WERI-Rb-1 (cell line): Measurements from ENCODE around the gene TREH.
A peak's percentile ranks its signal among the peaks of the same experiment; 100 is the strongest.

Experiments
- DNase-seq: peaks from one replicate; pipeline ENCODE4 v3.0.0-alpha.2; 2020
- H3K27ac ChIP-seq: fragments of 250-450 bp; sonication (Bioruptor Pico); 2 replicates; pipeline ENCODE4 v1.5.1; 2020; ENCODE audit warnings: mild to moderate bottlenecking, moderate library complexity
- H3K27me3 ChIP-seq: fragments of 250-450 bp; sonication (Bioruptor Pico); 2 replicates; pipeline ENCODE4 v1.5.1; 2021; ENCODE audit warnings: mild to moderate bottlenecking, low read depth, moderate library complexity; ENCODE audit not compliant: insufficient read depth, severe bottlenecking
- H3K36me3 ChIP-seq: fragments of 250-450 bp; sonication (Bioruptor Pico); 2 replicates; pipeline ENCODE4 v1.5.1; 2020; ENCODE audit warnings: mild to moderate bottlenecking, moderate library complexity
- H3K4me3 ChIP-seq: 2 replicates; pipeline ENCODE4 v1.5.1; 2011; ENCODE audit warnings: low read depth, mild to moderate bottlenecking, control low read depth, low read length
- H3K9me3 ChIP-seq: fragments of 250-450 bp; sonication (Bioruptor Pico); 2 replicates; pipeline ENCODE4 v1.5.1; 2021; ENCODE audit warnings: mild to moderate bottlenecking, moderate library complexity; ENCODE audit not compliant: severe bottlenecking
- TF ChIP-seq, protein P1 (sequence below): IDR thresholded peaks from 2 replicates; pipeline ENCODE4 v1.5.1; 2011; ENCODE audit warnings: low read depth, mild to moderate bottlenecking, control low read depth, inconsistent platforms, low read length

TREH gene

DNA sequence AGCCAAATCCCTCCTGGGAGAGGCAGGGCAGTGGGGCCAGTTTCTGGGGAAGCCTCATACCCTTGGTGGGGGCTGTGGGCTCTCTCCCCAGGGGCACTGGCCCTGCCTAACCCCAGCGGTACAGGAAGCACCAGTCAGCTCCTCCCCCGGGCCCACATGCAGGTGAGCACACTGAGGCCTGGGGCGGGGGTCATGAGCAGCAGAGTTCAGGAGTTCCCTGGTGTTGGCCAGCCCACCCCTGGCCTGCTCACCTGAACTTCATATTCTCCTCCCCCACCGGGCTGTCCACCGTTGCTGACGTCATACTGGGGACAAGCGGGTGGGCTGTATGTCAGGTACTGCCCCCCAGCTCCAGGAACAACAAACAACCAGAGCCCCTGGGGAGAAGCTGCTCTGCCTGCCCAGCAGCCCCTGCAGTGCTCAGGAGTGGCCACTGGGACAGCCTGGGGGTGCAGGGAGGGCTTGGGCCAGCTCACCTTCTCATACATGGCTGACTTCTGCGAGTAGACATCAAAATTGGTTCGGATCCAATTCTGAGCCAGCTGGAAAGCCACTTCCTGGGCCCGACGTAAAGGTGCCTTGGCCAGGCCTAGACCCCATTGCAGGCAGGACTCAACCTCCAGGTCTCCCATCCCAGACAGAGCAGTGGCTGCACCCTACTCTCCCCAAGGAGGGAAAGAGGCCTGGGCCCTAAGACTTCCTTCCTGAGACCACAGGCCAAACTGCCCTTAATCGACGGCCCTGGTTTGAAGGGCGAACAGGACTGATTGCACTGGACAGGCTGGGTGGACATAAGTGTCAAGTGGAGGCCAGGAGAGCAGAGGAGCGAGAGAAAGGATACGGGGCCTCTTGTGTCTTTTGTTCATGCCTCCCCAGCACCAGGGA, 20.8 kb downstream of the TREH start:
- TF ChIP-seq, protein P1, sequence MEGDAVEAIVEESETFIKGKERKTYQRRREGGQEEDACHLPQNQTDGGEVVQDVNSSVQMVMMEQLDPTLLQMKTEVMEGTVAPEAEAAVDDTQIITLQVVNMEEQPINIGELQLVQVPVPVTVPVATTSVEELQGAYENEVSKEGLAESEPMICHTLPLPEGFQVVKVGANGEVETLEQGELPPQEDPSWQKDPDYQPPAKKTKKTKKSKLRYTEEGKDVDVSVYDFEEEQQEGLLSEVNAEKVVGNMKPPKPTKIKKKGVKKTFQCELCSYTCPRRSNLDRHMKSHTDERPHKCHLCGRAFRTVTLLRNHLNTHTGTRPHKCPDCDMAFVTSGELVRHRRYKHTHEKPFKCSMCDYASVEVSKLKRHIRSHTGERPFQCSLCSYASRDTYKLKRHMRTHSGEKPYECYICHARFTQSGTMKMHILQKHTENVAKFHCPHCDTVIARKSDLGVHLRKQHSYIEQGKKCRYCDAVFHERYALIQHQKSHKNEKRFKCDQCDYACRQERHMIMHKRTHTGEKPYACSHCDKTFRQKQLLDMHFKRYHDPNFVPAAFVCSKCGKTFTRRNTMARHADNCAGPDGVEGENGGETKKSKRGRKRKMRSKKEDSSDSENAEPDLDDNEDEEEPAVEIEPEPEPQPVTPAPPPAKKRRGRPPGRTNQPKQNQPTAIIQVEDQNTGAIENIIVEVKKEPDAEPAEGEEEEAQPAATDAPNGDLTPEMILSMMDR = peak; percentile 33; the same call in 1 of the 2 replicates
- Histone ChIP-seq H3K9me3 (no peaks in the 10 kb centered on the region), H3K4me3 (no peak overlapping the region), H3K36me3 (no peaks in the 10 kb centered on the region; the same call in 1 of the 2 replicates), H3K27ac (peak overlapping the region; percentile 13; the same call in 1 of the 2 replicates), H3K27me3 (no peaks in the 10 kb centered on the region)
- DNase-seq = no peak

- Histone ChIP-seq H3K4me3 (no peak overlapping the region), H3K27me3 (no peaks in the 10 kb centered on the region), H3K36me3 (no peaks in the 10 kb centered on the region; the same call in 1 of the 2 replicates), H3K27ac (no peak overlapping the region), H3K9me3 (no peaks in the 10 kb centered on the region)
- TF ChIP-seq, protein P1 = no peak
- no peak for DNase-seq
Measured at GRCh38 chr11:118657709-118658428, 21.6 kb downstream of the TREH start.

- no peaks in the 10 kb centered on the region for H3K9me3 ChIP-seq
- DNase-seq = no peak
- no peak overlapping the region for H3K4me3 ChIP-seq
- H3K36me3 ChIP-seq = no peaks in the 10 kb centered on the region; the same call in 1 of the 2 replicates
- TF ChIP-seq, protein P1 = no peak
- H3K27ac ChIP-seq = no peak overlapping the region
- no peaks in the 10 kb centered on the region for H3K27me3 ChIP-seq
Measured at GRCh38 chr11:118657238-118657637, 22.2 kb downstream of the TREH start.

GRCh38 chr11:118656563-118657165, 22.8 kb downstream of the TREH start:
- H3K9me3 ChIP-seq = no peaks in the 10 kb centered on the region
- DNase-seq = no peak
- TF ChIP-seq, protein P1 = no peak
- no peaks in the 10 kb centered on the region for H3K27me3 ChIP-seq
- no peak overlapping the region for H3K4me3 ChIP-seq
- no peaks in the 10 kb centered on the region; the same call in 1 of the 2 replicates for H3K36me3 ChIP-seq
- H3K27ac ChIP-seq = no peak overlapping the region

- peaks cover 6% of the 10 kb centered on the region for H3K36me3 ChIP-seq
- TF ChIP-seq, protein P1 = no peak
Measured at GRCh38 chr11:118655486-118656190, 23.8 kb downstream of the TREH start.

More at GRCh38 chr11:118655486-118656190, 23.8 kb downstream of the TREH start:
- Histone ChIP-seq H3K4me3 (no peak overlapping the region), H3K27me3 (no peaks in the 10 kb centered on the region), H3K9me3 (no peaks in the 10 kb centered on the region), H3K27ac (no peak overlapping the region)
- DNase-seq = no peak
